T-cell (primary cell): Measurements from ENCODE around the gene CGNL1. TPM values are rescaled to one million over a fixed set of nuclear protein-coding genes. Genes with fewer than 3 reads are reported as not detected.

ENCODE experiments used
- ATAC-seq, 4 experiments: fragments of 200-7000 bp in 3 of 4; fragments of 150-1000 bp in 1 of 4; cut with Tn5 transposase; replicated peaks in 1 of 4; 1 replicate in 3 of 4; 2 replicates in 1 of 4; pipeline ENCODE4 v1.10.0; 2021; ENCODE audit warnings: moderate library complexity in 3 of 4, mild to moderate bottlenecking in 2 of 4, moderate number of reproducible peaks in 1 of 4
- CTCF ChIA-PET, 2 donors: fragments of 300-600 bp; sonication (Branson Sonifier 250); formaldehyde crosslinking; loops; one replicate each; lab custom pipeline; 2022; ENCODE audit warnings: antibody characterized with exemption in 2 of 2; lab: Charles Lee
- POLR2A ChIA-PET, 2 donors: fragments of 300-600 bp; sonication (Branson Sonifier 250); formaldehyde crosslinking; loops; one replicate each; lab custom pipeline; 2022; ENCODE audit warnings: antibody characterized with exemption in 2 of 2; lab: Charles Lee
- DNase-seq, 35 experiments: peaks; one replicate each; pipeline versions ENCODE4 v3.0.0 to v3.0.0-alpha.2; 2013 to 2023
- H3K27ac ChIP-seq: one replicate; pipeline ENCODE4 v1.5.1; 2013; ENCODE audit warnings: low read length
- H3K27me3 ChIP-seq, 2 experiments: replicated peaks in 1 of 2; 1 replicate in 1 of 2; 2 replicates in 1 of 2; pipeline versions ENCODE4 v1.6.1 to v1.7.0; 2013; ENCODE audit warnings: low read length in 1 of 2, mixed read lengths in 1 of 2; ENCODE audit not compliant: control insufficient read depth in 2 of 2, insufficient read depth in 2 of 2; ENCODE audit errors: extremely low read depth in 1 of 2
- H3K36me3 ChIP-seq, 2 donors: 1 replicate in 1 of 2; 2 replicates in 1 of 2; pipeline versions ENCODE4 v1.6.1 to v1.7.0; 2013; ENCODE audit warnings: low read length in 1 of 2; ENCODE audit not compliant: control insufficient read depth in 2 of 2, insufficient read depth in 1 of 2; ENCODE audit errors: extremely low read depth in 1 of 2
- H3K4me1 ChIP-seq, 2 experiments: 1 replicate in 1 of 2; 2 replicates in 1 of 2; pipeline versions ENCODE4 v1.6.1 to v1.7.0; 2013; ENCODE audit warnings: low read length in 2 of 2, mixed read lengths in 1 of 2; ENCODE audit not compliant: insufficient read depth in 2 of 2, control insufficient read depth in 1 of 2; ENCODE audit errors: extremely low read depth in 1 of 2
- H3K4me3 ChIP-seq, 2 donors: 1 replicate in 1 of 2; 2 replicates in 1 of 2; pipeline versions ENCODE4 v1.5.1 to v1.7.0; 2013; ENCODE audit warnings: mild to moderate bottlenecking in 2 of 2, low read length in 1 of 2, moderate library complexity in 1 of 2; ENCODE audit not compliant: control insufficient read depth in 1 of 2; ENCODE audit errors: extremely low read depth in 1 of 2
- H3K9me3 ChIP-seq: 2 replicates; pipeline ENCODE4 v1.7.0; 2013
- H3K27ac Mint-ChIP-seq, 2 donors: one replicate each; pipeline ENCODE4 v1.8.0; 2020 to 2021; ENCODE audit warnings: mild to moderate bottlenecking in 2 of 2, mixed read lengths in 2 of 2
- H3K27me3 Mint-ChIP-seq, 2 donors: one replicate each; pipeline ENCODE4 v1.8.0; 2021 to 2022; ENCODE audit warnings: mixed read lengths in 2 of 2
- H3K36me3 Mint-ChIP-seq: one replicate; pipeline ENCODE4 v1.8.0; 2021; ENCODE audit warnings: mixed read lengths
- H3K4me1 Mint-ChIP-seq, 3 donors: one replicate each; pipeline ENCODE4 v1.8.0; 2020 to 2022; ENCODE audit warnings: mixed read lengths in 3 of 3, mild to moderate bottlenecking in 1 of 3
- H3K4me3 Mint-ChIP-seq, 3 donors: one replicate each; pipeline ENCODE4 v1.8.0; 2020 to 2022; ENCODE audit warnings: mild to moderate bottlenecking in 3 of 3, mixed read lengths in 3 of 3, moderate library complexity in 3 of 3
- H3K9me3 Mint-ChIP-seq, 3 donors: one replicate each; pipeline ENCODE4 v1.8.0; 2020 to 2022; ENCODE audit warnings: mixed read lengths in 3 of 3
- WGBS: methylation state at CpG from one replicate; pipeline ENCODE4 v1.1.5; 2013; ENCODE audit warnings: missing lambda C conversion rate; ENCODE audit not compliant: insufficient coverage; 5-methylcytosine and 5-hydroxymethylcytosine counted together
- total RNA-seq, 35 experiments: library from RNA in 6 of 35; stranded (reverse) in 6 of 35; fragments of 120-200 nt in 1 of 35; gene quantifications; one replicate each; pipeline versions ENCODE4 v1.2.1 to v1.2.4 and lab custom pipeline; 2013 to 2026

The CGNL1 gene
- total RNA-seq, 5 donors from 2014 or later (not counting 1 experiment from before 2014, with no cell fraction given): 0.13 to 0.18 (median 0.16) TPM; not detected in 2

- 75% methylated on average over 3 of the region's 5 CpGs for WGBS
- Mint-ChIP-seq H3K27me3 (peaks cover 4 to 9% of the 10 kb centered on the region in 2 donors), H3K27ac (no peak overlapping the region), H3K36me3 (no peaks in the 10 kb centered on the region), H3K4me3 (no peak overlapping the region), H3K4me1 (no peaks in the 10 kb centered on the region), H3K9me3 (no peaks in the 10 kb centered on the region)
- ATAC-seq: no peak
- ChIA-PET POLR2A (no interaction called here), CTCF (no interaction called here)
- no peak for DNase-seq
- Histone ChIP-seq H3K27ac (no peak overlapping the region), H3K4me3 (no peak overlapping the region), H3K36me3 (no peaks in the 10 kb centered on the region), H3K27me3 (peaks cover 0 to 13% of the 10 kb centered on the region in 2 experiments), H3K4me1 (no peaks in the 10 kb centered on the region), H3K9me3 (no peaks in the 10 kb centered on the region)
Observed at GRCh38 chr15:57403566-57404325, 27.4 kb downstream of the CGNL1 start.

GRCh38 chr15:57405133-57405532, 28.8 kb downstream of the CGNL1 start:
- peaks cover 6 to 9% of the 10 kb centered on the region in 2 donors for H3K27me3 Mint-ChIP-seq
- Histone ChIP-seq H3K27me3 (peaks cover 0 to 13% of the 10 kb centered on the region in 2 experiments), H3K36me3 (no peaks in the 10 kb centered on the region), H3K4me1 (no peaks in the 10 kb centered on the region), H3K4me3 (no peak overlapping the region), H3K9me3 (no peaks in the 10 kb centered on the region), H3K27ac (no peak overlapping the region)
- DNase-seq (no peak), ATAC-seq (no peak)
- ChIA-PET CTCF (no interaction called here), POLR2A (no interaction called here)
- WGBS: 83% methylated on average over 3 of the region's 5 CpGs
- no peak overlapping the region for H3K27ac Mint-ChIP-seq
- H3K4me3 Mint-ChIP-seq: no peak overlapping the region
- no peaks in the 10 kb centered on the region for H3K9me3 Mint-ChIP-seq
- H3K4me1 Mint-ChIP-seq: no peaks in the 10 kb centered on the region
- no peaks in the 10 kb centered on the region for H3K36me3 Mint-ChIP-seq

- H3K27me3 ChIP-seq: peaks cover 0 to 11% of the 10 kb centered on the region in 2 experiments
- H3K36me3 Mint-ChIP-seq: no peaks in the 10 kb centered on the region
- no peaks in the 10 kb centered on the region for H3K9me3 ChIP-seq
- WGBS: 86% methylated on average over 5 of the region's 7 CpGs
- ChIA-PET POLR2A (no interaction called here), CTCF (no interaction called here)
- no peak overlapping the region for H3K4me3 ChIP-seq
- no peak for ATAC-seq
- DNase-seq: no peak
- H3K4me1 ChIP-seq: no peaks in the 10 kb centered on the region
- no peak overlapping the region for H3K27ac Mint-ChIP-seq
- no peaks in the 10 kb centered on the region for H3K36me3 ChIP-seq
- no peak overlapping the region for H3K4me3 Mint-ChIP-seq
- H3K27me3 Mint-ChIP-seq: peaks cover 6 to 9% of the 10 kb centered on the region in 2 donors
- H3K27ac ChIP-seq: no peak overlapping the region
- no peaks in the 10 kb centered on the region for H3K9me3 Mint-ChIP-seq
- no peaks in the 10 kb centered on the region for H3K4me1 Mint-ChIP-seq
Observed at GRCh38 chr15:57406062-57406772, 29.9 kb downstream of the CGNL1 start.

- ChIA-PET POLR2A (no interaction called here), CTCF (interaction anchor here in 1 of 2 donors (0.6 kb wide), 1 partner anchor 27 kb away, joined by 4 read pairs; no protein-coding TSS in a partner anchor)
- Mint-ChIP-seq H3K4me1 (no peaks in the 10 kb centered on the region), H3K4me3 (no peak overlapping the region), H3K36me3 (no peaks in the 10 kb centered on the region), H3K9me3 (no peaks in the 10 kb centered on the region), H3K27me3 (peaks cover 9 to 14% of the 10 kb centered on the region in 2 donors), H3K27ac (no peak overlapping the region)
- DNase-seq (no peak), ATAC-seq (no peak)
- WGBS: no CpG with 5 or more reads among the region's 3 CpGs
- no peaks in the 10 kb centered on the region for H3K9me3 ChIP-seq
- H3K4me1 ChIP-seq: no peaks in the 10 kb centered on the region
- H3K36me3 ChIP-seq: no peaks in the 10 kb centered on the region
- no peak overlapping the region for H3K4me3 ChIP-seq
- H3K27me3 ChIP-seq: peaks cover 0 to 13% of the 10 kb centered on the region in 2 experiments
- H3K27ac ChIP-seq: no peak overlapping the region
Observed at GRCh38 chr15:57410373-57410772, 34.1 kb downstream of the CGNL1 start.

GRCh38 chr15:57411945-57412768, 35.9 kb downstream of the CGNL1 start:
- ChIA-PET CTCF (no interaction called here), POLR2A (no interaction called here)
- Mint-ChIP-seq H3K4me1 (no peaks in the 10 kb centered on the region), H3K27me3 (peaks cover 4 to 10% of the 10 kb centered on the region in 2 donors), H3K9me3 (no peaks in the 10 kb centered on the region), H3K36me3 (no peaks in the 10 kb centered on the region), H3K4me3 (no peak overlapping the region), H3K27ac (no peak overlapping the region)
- Histone ChIP-seq H3K27me3 (peaks cover 0 to 13% of the 10 kb centered on the region in 2 experiments), H3K36me3 (no peaks in the 10 kb centered on the region), H3K9me3 (no peaks in the 10 kb centered on the region), H3K27ac (no peak overlapping the region), H3K4me1 (no peaks in the 10 kb centered on the region), H3K4me3 (no peak overlapping the region)
- WGBS: 88% methylated on average over 4 of the region's 12 CpGs
- ATAC-seq (no peak), DNase-seq (no peak)

GRCh38 chr15:57415602-57416001, 39.3 kb downstream of the CGNL1 start:
- no peak overlapping the region for H3K27ac ChIP-seq
- no peaks in the 10 kb centered on the region for H3K9me3 ChIP-seq
- CTCF ChIA-PET: no interaction called here
- DNase-seq (no peak), ATAC-seq (no peak)
- H3K27ac Mint-ChIP-seq: no peak overlapping the region
- H3K36me3 Mint-ChIP-seq: no peaks in the 10 kb centered on the region
- H3K27me3 Mint-ChIP-seq: peaks cover 5 to 14% of the 10 kb centered on the region in 2 donors
- no peaks in the 10 kb centered on the region for H3K36me3 ChIP-seq
- WGBS: 85% methylated on average over 3 of the region's 7 CpGs
- H3K4me3 Mint-ChIP-seq: no peak overlapping the region
- H3K27me3 ChIP-seq: peaks cover 0 to 9% of the 10 kb centered on the region in 2 experiments
- POLR2A ChIA-PET: no interaction called here
- no peak overlapping the region for H3K4me3 ChIP-seq
- H3K9me3 Mint-ChIP-seq: no peaks in the 10 kb centered on the region
- no peaks in the 10 kb centered on the region for H3K4me1 Mint-ChIP-seq
- H3K4me1 ChIP-seq: no peaks in the 10 kb centered on the region
